ENCODE results near the gene KRTAP20-4.

The KRTAP20-4 gene

DNA sequence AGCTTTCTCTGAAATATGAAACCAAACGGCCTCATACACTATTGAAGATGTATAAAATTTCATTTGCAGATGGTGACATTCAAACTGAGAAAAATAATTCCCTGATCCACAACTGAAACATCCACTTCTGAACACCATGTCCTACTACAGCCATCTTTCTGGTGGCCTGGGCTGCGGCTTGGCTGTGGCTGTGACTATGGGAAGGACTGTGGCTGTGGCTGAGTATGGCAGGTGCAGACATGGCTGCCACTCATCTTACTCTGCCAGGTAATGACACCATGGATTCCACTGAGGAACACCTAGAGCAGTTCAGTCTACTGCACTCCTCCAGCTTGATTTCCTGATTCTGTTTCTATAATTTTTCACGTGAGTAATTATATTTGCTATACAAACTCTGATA is at the start of gene KRTAP20-4:
KRTAP20-4 (plus strand) TSS at position 106 of the 400 bp plus-strand sequence.
- no peak for DNase-seq

DNA sequence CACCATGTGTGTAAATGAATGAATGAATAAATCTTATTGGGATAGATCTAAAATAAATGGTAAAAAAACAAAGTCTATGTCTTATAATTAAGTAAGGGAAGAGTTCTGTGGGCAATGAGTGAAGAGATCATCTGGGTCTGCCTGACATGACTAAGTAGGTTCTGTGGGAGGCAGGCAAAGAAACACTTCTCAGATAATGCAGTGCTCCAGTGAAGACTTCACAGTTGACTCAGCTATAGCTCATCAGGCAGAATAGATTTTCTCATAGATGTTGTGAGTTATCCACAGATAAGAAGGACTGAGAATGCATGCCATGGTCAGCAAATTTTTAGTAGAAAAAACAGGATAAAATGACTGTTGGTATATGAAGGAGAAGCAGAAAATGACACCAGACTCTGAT is 42.7 kb upstream of the KRTAP20-4 start:
- DNase-seq, result no peak

DNA sequence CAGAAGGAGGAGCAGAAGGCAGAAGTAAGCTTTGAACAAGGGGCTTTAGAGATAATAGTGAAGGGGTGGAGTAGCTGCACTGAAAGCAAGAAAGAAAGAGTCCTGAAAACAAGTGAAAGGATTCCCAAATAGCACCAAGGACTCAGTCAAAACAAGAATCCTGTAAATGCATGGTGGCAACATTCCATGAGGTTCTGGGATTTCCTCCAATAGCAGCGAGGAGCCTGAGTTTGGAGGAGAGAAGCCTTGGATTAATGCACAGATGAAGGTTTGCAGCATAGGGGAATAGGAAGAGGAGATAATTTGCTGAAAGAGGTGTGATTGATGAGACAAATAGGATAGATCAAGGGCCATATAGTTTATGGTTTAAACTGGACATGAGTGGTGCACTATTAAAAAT is 41.1 kb upstream of the KRTAP20-4 start:
- DNase-seq, result no peak

DNA sequence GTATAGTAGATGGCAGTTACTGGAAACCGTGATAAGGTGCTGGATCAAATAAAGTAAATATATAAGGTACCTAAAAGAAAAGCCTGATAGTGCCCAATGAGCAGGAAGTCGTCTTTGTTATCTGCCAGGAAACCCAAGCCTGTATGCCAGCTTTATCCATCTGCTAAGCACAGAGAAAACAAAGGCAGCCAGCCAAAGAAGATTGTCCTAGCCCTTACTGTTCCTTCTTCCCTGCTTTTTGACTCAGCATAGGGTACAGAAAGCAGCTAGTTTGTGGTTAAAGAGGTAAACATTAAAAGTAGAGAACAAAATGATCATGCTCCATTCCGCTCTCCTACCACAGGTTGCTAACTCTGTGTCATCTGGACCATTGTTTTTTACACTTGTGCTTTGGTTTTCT is 40.3 kb upstream of the KRTAP20-4 start:
- DNase-seq, result no peak

DNA sequence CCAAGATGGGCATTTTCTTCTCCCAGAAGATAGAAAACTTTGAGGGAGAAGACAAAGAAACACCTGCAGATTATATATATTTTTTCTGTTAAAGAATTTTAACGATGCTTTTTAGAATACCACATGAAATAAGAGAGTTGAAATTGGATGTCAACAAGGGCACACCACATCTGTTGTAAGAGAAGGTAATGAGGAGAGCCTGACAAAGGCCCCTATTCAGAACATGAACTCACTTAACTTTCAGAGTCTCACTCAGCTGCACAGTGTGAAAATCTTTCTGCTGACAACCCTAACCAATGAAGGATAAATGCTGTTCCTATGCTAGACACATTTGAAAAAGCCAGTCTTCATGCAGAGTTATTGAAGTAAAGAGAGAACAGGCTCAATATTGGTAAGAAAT is 37.6 kb upstream of the KRTAP20-4 start:
- no peak for DNase-seq

DNA sequence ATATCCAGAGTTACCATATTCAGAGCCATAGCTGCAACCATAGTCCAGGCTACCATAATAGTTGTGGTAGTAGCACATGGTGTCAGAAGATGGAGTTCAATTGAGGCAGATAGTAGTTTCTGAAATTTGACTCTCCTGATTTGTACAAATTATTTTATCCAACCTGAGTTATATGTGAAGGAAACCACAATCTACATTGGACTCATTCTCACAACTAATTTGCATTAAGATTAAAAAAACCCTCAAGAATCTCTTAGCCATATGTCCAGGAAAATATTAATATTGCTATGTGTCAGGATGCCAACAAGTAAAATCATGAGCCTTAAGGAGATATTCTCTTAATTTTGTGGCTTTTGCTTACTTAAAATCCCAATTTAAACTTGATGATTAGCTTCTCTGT is 30.1 kb upstream of the KRTAP20-4 start, which contains the start of gene KRTAP22-2:
KRTAP22-2 (minus strand) TSS at position 101 of the 400 bp plus-strand sequence.
- DNase-seq, result no peak

DNA sequence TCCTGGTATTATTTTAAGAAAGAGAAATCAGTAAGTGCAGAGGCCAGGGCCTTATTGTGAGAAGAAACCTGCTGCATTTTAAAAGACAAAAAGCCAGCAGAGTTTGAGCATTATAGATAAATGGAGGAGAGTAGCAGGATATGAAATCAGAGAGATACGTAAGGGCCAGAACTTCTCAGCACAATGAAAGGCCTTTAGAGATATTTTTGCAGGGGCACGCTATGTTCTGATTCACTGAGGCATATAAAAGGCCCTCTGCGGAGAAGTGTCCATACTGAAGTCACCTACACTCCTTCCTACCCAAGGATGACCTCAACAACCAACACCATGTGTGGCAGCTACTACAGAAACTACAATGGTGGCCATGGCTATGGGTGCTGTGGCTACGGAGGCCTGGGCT is 28.3 kb upstream of the KRTAP20-4 start, which contains the start of gene KRTAP6-3:
KRTAP6-3 (plus strand) TSS at position 301 of the 400 bp plus-strand sequence; CDS start at position 307, 6 bp downstream.
- DNase-seq, result no peak

DNA sequence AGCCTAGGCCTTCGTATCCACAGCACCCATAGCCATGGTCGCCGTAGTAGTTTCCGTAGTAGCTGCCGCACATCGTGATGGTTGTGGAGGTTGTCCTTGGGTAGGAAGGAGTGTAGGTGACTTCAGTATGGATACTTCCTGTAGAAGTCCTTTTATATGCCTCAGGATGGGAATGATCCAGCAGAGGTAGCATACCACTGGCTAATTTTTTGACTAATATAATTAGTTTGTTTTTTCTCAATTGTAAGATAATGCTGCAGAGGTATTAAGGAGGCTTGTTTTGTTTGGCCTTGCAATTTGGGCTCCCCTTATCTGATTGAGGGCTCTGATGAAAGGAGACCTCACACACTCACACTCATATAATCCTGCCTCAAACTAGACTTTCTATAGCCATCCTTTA is 21.6 kb upstream of the KRTAP20-4 start, which contains the start of gene KRTAP6-2:
KRTAP6-2 (minus strand) TSS at position 101 of the 400 bp plus-strand sequence; CDS start at position 73, 28 bp downstream.
- DNase-seq, result no peak

DNA sequence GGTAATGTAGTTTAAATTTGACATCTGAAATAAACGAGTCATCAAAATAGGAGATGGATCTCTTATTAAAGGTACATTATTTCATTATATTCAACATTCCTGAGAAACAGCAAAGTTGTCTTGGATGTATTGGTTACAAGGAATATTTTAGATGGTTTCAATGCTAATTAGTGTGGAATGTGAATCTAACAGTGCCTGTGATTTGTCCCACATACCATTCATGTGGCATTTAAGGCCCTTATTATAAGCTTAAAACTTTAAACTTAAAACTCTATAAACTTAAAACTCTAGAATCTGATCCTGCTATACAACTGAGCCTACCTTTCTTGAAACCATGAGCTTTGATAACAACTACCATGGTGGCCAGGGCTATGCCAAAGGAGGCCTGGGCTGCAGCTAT is 19.6 kb upstream of the KRTAP20-4 start, which contains the start of gene KRTAP22-1:
KRTAP22-1 (plus strand) TSS at position 301 of the 400 bp plus-strand sequence.
- DNase-seq, result no peak

DNA sequence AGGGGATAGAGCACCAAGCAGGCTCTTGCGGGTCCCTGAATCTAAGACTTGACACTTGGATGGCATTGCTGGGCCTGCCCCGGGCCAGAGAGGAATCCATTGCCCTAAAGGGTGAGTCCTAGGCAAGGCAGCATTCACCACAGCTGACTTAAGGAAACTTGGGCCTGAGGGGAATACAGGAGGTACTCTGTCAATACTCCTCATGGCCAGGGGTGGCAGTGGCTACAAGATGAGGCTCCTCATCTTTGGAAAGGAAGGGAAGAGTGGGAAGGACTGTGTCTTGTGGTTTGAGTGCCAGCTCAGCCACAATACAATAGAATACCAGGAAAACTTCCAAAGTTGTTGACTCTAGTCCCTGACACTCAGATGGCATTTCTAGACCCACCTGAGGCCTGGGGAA is 14.5 kb upstream of the KRTAP20-4 start:
- no peak for DNase-seq

DNA sequence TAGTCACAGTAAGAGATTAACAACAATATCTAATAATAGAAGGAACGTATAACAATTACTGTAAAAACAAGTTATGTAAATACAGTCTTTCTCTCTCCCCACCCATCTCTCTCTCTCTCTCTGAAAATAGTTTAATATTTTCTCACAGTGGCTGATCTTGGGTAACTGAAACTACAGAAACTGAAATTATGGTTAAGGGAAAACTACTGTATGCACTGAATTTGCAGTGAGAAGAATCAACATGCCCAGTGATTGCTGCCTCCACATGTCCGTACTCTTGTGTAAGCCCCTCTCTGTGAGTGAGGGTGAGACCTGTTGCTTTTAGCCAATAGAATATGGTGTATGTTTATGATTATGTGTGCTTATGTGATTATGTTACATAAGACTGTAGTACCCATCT is 8.3 kb upstream of the KRTAP20-4 start:
- no peak for DNase-seq

DNA sequence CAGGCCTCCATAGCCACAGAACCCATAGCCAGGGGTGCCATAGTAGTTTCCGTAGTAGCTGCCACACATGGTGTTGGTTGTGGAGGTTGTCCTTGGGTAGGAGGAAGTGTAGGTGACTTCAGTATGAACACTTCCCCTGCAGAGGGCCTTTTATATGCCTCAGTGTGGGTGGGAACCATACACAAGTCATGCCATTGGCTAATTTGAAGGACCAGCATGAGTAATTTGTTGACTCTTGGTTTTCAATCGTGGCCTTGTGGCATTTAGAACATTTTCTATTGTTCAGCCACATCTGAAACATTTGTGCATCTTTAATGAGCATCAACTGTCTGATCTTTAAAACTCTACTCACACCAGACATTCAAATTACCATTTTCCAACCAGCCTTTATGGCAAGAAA is 6.6 kb upstream of the KRTAP20-4 start, which contains the start of gene KRTAP6-1:
KRTAP6-1 (minus strand) TSS at position 95 of the 400 bp plus-strand sequence; CDS start at position 69, 26 bp downstream.
- DNase-seq, result no peak

DNA sequence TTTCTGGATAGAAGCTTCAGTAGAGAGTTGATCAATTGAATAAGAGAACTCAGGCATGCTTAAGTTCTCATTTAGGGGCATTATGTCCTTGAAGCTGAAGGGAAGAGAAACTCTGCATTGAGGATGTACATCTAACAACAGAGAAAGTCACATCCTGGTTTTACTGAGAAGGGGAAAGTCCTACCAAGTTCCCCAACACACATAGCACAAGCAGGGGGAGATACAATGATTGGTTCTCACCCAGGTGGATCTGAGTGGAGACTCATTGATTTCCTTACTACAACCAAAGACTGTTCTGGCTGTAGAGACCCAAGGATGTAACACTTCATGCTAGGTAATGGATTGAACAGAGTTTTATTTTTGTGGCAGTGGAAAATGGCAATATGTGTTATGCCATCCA is 5.2 kb upstream of the KRTAP20-4 start:
- no peak for DNase-seq

DNA sequence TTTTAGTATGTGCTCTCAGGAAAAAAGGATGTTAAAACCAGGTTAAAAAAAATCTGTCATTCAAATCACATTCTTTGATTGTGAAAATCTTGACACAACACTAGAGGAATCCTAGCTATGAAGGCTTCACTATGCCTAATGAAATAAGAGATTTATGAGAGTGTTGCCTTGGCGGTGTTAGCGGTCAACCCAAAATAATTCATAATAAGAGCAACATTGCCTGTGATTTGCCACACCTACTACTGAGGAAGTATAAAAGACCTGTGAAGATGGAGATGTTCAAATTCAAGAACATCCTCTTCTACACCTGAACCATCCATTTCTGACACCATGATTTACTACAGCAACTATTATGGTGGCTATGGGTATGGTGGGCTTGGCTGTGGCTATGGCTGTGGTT is 4.3 kb upstream of the KRTAP20-4 start, which contains the start of gene KRTAP20-1:
KRTAP20-1 (plus strand) TSS at position 301 of the 400 bp plus-strand sequence; CDS start at position 331, 30 bp downstream.
- no peak for DNase-seq

DNA sequence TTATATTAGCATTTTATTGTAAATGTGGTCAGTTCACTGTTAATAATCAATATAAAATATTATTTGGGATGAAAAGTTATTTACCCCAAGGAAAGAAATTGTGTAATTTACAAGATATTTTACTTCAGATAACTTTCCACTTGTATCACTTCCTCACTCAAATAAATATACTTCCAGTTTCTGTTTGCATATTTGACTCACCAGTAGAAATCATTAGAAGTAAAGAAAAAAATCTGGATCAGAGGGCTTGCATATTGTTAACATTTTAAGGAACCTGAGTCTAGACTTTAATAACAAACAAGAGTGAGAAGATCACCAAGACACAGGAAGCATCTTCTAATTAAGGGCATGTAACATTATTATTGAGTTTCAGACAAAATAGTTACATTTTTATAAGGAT is 347 bp upstream of the KRTAP20-4 start:
- DNase-seq, result no peak

DNA sequence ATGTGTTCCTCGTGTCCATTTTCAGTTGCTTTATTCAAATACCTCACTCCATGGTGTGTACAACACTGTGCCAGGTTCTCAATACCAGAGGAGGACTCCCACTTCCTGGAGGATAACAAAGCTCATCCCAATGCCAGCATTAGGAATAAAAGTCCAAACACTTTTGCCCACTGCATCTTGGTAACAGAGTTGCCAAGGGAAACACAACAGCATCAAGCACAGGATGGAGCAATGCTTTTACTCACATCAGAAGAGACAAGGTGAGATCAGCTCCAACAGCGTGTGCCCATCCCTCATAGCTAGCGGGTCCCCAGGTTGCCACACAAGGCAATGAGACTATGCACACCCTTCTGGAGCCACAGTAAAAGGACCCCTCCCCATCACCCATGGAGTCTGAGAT is 2.9 kb downstream of the KRTAP20-4 start:
- no peak for DNase-seq

DNA sequence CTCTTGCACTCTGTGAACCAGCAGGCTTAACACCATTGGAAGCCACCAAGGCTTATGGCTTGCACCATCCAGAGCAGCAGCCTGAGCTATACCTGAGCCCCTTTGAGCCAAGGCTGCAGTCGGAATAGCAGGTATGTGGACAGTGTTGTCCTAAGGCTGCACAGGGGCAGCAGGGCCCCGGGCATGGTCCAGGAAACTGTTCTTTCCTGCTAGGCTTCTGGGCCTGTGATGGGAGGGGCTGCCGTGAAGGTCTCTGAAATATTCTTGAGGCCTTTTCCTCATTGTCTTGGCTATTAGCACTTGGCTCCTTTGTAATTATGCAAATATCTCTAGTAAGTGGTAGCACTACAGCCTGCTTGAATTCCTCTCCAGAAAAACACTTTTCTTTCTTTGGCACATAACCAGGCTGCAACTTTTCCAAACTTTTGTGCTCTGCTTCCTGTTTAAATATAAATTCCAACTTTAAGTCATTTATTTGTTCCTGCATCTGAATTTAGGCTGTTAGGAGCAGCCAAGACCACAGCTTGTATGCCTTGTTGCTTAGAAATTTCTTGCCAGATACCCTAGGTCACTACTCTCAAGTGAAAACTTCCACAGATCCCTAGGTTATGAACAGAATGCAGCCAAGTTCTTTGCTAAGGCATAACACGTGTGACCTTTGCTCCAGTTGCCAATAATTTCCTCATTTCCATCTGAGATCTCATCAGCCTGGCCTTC is 5.2 kb downstream of the KRTAP20-4 start:
- no peak for DNase-seq

DNA sequence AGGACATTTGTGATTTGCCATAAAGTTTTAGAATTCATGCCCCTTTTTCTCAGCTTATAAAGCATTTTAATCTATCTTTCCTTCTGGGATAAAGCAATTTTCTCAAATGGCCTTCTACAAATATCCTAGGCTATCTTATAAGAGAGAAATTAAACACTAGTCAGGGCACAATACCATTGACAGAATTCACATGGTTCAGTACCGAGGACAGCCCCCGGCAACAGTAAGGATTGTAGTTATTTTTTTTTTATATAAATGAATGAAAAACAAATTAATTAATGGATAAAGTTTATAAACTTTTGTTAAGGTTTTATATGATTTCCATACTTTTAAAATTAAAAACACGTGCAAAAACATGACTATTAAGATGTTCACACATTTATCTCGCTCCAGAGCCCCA is 7.7 kb downstream of the KRTAP20-4 start:
- DNase-seq, result no peak

DNA sequence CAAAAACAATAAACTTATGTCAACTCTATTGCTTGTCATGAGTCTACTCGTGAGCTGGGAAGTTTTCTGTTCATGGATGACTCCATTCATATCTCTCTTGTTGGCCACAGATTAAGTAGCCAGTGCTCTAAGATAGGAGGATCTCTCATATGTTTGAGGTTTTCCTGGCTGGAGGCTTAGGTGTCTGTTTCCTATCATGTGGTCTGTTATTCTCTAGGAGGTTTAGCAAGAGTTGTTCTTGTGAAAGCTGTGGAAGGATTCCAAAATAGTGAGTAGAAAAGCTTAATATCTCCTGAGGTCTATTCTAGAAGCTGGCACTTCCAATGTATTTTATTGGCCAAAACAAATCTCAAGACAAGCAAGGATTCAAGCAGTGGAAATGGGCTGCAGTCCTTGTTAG is 8.8 kb downstream of the KRTAP20-4 start:
- DNase-seq, result no peak

DNA sequence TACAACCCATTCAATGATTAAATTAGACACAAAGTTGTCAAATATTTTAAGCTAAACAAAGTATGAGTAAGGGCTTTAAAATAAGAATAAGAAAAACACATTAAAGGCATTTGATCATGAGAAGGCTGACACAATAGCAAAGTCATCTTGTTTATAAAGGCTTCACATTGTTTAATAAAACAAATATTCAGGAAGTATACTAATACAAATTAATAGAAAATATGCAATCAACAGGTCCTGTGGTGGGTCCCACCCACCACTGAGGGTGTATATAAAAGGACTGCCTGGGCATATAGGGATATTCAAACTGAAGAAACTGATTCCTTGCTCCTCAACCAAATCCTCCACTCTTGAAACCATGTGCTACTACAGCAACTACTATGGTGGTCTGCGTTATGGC is 14.5 kb downstream of the KRTAP20-4 start, which contains the start of gene KRTAP20-2:
KRTAP20-2 (plus strand) TSS at position 301 of the 400 bp plus-strand sequence; CDS start at position 359, 58 bp downstream.
- DNase-seq, result no peak

DNA sequence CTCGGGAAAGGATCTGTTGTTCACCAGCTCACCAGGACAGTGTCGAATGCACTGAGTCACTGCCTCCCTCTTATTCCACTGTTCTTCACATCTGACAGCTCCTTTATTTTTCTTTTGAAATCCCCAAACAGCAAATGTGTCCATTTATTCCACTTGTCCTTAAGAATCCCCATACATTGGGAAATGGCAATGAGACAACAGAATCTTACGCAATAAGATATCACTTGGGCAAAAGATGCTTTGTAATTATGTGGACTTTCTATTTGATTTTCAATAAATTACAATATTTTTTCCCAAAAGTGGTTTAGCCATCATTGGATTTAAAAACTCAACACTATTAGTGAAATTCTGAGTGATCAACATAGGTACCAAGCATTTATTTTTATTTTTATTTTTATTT is 18.3 kb downstream of the KRTAP20-4 start:
- no peak for DNase-seq

DNA sequence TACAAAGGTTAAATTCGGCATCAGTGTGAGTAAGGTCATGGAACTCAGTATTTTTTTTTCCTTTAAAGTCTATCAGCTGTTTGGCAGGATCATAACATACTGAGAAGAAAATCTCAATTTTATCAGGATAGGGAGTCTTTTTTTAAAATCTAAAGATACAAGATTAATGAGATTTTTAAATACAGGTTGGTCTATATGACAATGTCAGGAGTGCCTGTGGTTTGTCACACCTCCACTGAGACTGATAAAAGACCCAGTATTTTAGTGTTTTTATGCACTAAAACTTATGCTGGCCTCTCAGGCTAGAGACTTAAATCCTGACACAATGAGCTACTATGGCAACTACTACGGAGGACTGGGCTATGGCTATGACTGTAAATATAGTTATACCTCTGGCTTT is 22.1 kb downstream of the KRTAP20-4 start, which contains the start of gene KRTAP20-3:
KRTAP20-3 (plus strand) TSS at position 301 of the 400 bp plus-strand sequence.
- DNase-seq, result no peak

DNA sequence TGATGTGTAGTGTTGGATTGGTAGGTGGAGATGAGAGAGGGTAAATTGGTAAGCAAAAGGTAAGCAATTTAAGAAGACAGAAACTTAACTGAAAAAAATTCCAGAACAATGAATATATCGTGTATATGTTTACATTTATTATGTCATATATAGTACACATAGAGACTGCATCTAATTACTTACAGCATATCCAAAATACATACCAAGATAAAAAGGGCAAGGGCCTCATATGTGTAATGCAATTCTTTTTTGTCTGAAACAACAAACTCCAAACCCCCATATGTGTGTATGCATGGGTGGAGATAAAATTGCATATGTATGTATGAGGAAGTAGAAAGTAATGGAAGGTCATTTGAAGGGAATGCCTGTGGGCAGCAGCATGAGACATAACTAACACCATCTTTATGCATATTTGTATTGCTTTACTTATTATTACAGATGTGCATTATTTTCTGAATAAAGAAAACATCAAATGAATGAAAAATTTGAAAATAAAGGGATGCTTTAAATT is 26.5 kb downstream of the KRTAP20-4 start:
- DNase-seq, result no peak

DNA sequence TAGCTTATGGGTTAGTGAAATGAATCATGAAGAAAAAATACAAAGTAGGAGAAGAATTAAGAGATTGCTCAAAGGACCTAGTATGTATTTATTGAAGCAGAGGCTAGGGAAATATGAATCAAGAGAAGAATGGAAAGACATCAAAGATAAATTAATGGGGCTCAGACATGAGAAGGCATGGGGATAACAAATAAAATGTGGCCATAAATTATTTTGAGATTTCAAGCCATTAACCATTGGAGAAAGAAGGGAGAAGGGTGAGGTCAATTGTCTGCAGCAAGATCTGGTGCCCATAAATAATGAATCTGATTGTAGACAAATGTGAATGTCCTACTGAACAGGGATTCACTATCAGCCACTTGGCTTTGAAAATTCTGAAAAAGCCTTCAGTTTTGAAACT is 32.5 kb downstream of the KRTAP20-4 start:
- no peak for DNase-seq
